Activated CD8-positive, alpha-beta memory T cell treated with anti-CD3 and anti-CD28 coated beads, Interleukin-2, amount 50 U/mL, for 24 hours (primary cell): ENCODE results near the gene PIK3CB.
"Not testable (repeated sequence)": the region's sequence is repeated elsewhere in the genome, so short reads cannot be mapped to it uniquely, and the experiment has no call there.

ENCODE experiments used
- DNase-seq: peaks from one replicate; pipeline ENCODE4 v3.0.0-alpha.2; 2020; ENCODE audit errors: extremely low read depth

PIK3CB gene

DNA sequence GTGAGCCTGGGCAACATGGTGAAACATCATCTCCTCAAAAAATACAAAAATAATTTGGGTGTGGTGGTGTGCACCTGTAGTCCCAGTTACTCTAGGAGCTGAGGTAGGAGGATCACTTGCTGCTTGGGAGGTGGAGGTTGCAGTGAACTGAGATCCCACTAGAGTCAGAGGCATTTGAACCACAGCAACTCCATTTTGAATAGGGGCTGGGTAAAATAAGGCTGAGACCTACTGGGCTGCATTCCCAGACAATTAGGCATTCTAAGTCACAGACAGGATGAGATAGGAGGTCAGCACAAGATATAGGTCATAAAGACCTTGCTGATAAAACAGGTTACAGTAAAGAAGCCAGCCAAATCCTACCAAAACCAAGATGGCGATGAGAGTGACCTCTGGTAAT lies 12.1 kb upstream of the PIK3CB start:
- DNase-seq = not testable (repeated sequence)

DNA sequence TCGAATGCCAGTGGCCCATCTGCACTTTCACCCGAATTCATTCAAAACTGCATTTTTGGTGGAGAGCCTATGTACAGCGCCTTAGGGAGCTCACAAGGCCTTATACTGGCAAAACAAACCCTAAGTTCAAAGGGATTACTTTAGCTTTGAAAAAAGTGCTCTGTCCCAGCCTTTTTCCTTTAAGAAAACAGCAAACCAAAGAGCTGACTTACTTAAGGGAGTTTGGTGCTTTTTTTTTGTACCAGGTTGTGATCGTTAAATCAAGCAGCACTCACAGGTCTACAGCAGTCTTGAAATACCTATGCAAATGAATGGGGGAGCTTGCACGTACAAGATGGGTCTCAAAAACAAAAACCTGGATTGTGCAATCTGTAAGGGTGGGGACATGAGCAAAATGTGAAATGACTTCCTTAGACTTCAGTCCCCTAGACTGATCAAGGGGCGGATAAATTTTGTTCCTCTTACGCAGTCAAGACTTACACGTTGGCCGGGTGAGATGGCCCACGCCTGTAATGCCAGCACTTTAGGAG lies 11.6 kb upstream of the PIK3CB start:
- no peak for DNase-seq

DNA sequence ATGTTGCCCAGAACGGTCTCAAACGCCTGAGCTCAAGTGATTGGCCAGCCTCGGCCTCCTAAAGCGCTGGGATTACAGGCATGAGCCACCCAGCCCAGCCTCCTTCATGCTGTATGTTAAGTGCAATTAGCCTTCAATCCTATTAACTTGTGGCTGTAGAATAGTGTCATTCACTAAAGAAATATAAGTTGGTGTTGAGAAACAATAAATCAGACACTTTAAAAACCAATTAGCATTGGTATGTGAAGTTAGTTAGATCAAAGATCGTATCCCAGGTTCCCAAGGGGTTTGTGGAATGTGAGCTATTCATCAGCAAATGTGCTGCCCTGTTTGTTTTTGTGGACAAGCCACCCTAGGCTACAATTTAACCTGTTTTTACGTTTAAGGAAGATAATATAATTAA lies 11.0 kb upstream of the PIK3CB start:
- DNase-seq = no peak

DNA sequence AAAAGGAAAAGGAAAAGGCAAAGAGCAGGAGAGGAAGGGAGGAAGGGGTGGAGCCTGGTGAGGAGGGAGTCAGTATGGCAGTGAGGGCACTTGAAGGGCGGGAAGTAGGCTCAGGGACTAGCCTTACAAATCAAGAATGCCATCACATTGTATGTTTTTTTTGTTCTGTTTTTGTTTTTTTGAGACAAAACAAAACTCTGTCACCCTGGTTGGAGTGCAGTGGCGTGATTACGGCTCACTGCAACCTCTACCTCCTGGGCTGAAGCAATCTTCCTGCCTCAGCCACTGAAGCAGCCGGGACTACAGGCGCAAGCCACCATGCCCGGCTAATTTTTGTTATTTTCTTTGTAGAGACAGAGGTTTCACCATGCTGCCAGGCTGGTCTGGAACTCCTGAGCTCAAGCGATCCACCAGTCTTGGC lies 10.5 kb upstream of the PIK3CB start:
- no peak for DNase-seq

DNA sequence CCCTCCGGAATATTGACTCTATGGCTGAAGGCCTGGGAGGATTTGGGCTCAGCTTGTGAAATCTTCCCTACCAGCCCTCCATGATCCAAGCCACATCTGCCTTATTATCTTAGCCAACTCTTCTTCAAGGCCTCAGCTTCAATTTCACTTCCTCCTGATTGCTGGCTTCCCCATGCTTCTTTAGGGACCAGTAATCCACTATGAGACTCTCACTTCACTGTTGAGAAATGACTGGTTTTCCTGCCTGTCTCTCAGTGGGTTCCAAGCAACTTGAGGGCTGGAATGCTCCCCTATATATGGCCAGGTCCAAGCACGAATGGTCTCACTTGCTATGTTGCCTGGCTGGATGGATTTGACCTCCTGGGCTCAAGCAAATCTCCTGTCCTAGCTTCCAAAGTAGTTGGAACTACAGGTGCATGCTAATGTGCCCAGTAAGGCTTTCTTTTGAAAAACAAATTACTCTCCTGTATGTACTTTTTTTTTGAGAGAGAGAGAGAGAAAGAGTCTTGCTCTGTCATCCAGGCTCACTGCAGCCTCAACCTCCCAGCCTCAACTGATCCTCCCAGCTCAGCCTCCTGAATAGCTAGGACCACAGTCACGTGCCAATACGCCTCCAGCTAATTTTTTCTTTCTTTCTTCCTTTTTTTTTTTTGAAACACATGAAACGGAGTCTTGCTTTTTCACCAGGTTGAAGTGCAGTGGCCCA lies 7.9 kb upstream of the PIK3CB start:
- DNase-seq = no peak

GRCh38 chr3:138838385-138838784 lies 3.7 kb upstream of the PIK3CB start:
- not testable (repeated sequence) for DNase-seq

DNA sequence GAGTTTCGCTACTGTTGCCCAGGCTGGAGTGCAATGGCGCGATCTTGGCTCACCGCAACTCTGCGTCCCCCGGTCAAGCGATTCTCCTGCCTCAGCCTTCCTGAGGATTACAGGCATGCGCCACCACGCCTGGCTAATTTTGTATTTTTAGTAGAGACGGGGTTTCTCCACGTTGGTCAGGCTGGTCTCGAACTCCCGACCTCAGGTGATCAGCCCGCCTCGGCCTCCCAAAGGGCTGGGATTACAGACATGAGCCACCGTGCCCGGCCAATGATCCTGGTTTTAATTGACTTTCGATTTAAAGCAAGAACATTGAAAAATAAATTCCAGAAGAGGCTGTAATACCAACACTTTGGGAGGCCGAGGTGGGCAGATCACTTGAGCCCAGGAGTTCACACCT lies 1.1 kb upstream of the PIK3CB start:
- DNase-seq = not testable (repeated sequence)

GRCh38 chr3:138835397-138835757 lies 649 bp upstream of the PIK3CB start:
- DNase-seq = no peak

DNA sequence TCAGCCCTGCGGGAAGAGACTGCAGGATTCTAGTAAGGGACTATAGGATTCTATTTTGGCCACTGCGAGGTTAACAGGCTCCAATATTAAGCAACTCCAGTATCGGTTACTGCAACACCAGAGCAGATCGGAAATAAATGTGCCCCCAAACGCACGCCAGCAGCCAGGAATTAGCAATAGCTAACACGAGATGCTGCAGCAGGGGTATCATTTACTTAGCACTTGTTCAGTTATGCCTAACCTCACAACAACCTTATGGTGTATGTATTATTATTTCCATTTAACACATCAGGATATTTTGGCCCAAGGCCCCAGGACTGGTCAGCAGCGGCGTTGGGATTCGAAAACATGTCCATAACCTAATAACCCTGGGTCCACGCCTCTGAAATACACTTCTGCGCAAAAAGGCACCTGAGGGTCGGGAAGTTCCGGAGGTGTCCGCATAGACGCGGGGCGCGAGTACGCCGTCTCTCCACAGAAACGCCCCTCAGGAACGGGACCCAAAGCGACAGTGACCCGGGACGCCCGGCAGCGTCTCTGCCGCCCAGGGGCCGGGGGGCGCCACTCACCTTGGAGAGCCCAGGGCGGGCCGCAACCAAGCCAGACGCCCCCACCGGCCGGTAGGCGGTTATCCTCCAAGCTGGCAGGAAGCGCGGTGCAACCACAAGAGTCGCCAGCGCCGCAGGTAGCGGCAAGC lies 681 bp downstream of the PIK3CB start:
- no peak for DNase-seq

GRCh38 chr3:138832473-138833057 lies 2.2 kb downstream of the PIK3CB start:
- DNase-seq = not testable (repeated sequence)

DNA sequence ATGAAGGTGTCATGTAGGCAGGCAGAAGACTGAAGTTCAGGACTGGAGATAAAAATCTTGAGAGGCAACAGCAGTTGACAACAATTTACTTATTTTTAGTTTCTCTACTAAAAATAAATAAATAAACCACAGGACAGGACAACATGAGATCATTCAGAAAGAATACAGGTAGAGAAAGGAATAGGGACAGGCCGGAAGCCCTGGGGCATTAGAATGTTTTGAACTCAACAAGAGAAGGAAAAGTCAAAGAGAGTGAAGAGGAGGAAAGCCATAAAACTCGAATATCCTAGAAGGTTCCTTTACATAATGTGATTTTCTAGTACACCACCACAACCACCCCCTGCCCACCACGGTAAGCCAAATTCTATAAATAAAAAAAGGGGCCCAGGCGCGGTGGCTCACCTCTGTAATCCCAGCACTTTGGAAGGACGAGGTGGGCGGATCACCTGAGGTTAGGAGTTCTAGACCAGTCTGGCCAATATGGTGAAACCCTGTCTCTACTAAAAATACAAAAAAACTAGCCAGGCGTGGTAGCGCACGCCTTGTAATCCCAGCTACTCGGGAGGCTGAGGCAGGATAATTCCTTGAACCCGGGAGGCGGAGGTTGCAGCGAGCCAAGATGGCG lies 4.7 kb downstream of the PIK3CB start:
- DNase-seq = no peak

DNA sequence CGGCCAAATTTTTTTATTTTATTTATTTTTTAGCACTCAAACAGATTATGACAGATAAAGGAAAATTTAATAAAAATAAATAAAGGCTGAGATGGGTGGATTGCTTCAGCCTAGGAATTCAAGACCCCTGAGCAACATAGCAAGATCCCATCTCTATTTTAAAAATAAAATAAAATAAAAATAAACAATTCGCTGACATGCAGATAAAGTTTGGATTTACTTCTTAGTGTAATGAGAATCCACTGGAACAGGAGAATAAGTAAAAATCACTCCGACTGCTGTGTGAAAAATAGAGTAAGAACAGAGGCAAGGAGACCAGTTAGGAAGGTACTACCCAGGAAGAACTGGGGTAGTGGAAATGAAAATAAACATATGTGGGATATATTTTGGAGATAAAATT lies 5.6 kb downstream of the PIK3CB start:
- DNase-seq = no peak

DNA sequence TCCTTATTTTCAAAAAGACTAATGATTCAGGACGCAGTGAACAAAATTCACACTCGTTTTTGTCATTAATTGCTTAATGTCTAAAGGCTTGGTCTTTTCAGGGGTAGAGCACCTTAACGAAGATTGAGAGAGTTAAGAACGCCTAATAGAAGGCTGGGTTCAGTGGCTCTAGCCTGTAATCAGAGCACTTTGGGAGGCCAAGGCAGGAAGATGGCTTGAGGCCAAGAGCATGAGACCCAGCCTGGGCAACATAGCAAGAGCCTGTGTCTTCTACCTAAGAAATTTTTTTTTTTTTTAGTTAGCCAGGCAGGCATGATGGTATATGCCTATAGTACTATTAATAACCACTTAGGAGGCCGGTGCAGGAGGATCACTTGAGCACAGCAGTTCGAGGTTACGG lies 7.5 kb downstream of the PIK3CB start:
- no peak for DNase-seq

DNA sequence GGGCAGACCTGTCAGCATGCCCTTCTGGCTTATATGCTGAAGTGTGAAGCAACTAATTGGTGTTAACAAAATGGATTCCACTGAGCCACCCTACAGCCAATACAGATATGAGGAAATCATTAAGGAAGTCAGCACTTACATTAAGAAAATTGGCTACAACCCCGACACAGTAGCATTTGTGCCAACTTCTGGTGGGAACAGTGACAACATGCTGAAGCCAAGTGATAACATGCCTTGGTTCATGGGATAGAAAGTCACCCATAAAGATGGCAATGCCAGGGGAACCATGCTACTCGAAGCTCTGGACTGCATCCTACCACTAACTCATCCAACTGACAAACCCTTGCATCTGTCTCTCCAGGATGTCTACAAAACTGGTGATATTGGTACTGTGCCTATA lies 9.4 kb downstream of the PIK3CB start:
- no peak for DNase-seq

- no peak for DNase-seq
Observed at GRCh38 chr3:138824114-138824506, 10.6 kb downstream of the PIK3CB start.

- not testable (repeated sequence) for DNase-seq
Observed at GRCh38 chr3:138820379-138820778, 14.3 kb downstream of the PIK3CB start.

DNA sequence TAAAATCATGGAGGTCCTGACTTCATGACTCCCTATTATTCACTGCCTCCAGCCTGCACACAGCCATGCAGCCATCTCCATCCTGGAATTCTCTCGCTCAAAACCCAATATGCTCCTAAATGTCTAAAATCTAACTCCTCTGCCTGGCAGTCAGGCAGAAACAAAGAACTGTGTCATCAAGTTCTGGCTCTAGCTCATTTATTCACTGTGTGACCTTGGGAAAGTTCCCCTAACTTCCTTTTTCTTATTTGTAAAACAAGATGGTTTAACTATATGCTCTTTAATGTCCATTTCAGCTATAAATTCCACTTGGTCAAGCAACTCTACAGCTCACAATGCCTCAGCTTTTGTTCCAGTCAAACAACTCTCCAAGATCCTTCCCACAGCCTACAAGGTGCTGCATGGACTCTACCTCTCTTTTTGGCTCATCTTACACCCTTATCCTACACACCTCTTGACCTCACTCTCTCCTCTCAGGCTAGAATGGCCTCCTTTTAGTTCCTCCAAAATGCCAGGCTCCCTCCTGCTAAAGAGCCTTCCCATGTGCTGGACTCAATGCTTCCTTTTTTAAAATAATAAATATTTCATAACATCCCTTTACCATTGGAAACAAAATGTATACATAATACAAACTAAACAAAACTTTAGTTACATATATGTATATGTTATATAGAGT lies 16.4 kb downstream of the PIK3CB start:
- no peak for DNase-seq

DNA sequence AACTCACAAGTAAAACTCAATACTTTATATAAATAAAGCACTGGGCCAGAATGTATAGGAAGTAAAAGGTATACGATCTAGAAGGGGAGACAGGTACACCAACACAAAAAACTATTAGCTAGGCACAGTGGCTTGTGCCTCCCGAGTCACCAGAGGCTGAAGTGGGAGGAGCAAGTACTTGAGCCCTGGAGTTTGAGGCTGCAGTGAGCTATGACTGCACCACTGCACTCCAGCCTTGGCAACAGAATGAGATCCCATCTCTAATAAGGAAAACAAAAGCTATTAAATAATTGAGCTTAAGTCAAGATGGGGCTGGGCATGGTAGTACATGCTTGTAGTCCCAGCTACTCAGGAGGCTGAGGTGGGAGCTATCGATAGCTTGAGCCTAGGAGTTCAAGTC lies 17.0 kb downstream of the PIK3CB start:
- no peak for DNase-seq

DNA sequence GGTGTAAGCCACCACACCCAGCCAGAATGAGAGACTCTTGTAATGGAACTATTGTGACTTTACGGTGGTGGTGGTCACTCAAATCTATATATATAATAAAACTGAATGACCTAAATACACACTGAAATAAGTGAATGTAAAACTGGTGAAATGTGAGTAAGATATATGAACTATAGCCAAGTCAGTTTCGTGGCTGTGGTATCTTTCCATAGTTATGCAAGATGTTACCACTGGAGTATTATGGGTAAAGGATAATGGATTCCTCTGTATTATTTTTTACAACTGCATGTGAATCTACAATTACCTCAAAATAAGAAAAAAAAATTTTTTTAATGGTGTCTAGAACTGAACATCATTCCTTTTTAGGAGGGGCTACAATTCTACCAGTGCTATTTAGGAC lies 21.9 kb downstream of the PIK3CB start:
- no peak for DNase-seq

DNA sequence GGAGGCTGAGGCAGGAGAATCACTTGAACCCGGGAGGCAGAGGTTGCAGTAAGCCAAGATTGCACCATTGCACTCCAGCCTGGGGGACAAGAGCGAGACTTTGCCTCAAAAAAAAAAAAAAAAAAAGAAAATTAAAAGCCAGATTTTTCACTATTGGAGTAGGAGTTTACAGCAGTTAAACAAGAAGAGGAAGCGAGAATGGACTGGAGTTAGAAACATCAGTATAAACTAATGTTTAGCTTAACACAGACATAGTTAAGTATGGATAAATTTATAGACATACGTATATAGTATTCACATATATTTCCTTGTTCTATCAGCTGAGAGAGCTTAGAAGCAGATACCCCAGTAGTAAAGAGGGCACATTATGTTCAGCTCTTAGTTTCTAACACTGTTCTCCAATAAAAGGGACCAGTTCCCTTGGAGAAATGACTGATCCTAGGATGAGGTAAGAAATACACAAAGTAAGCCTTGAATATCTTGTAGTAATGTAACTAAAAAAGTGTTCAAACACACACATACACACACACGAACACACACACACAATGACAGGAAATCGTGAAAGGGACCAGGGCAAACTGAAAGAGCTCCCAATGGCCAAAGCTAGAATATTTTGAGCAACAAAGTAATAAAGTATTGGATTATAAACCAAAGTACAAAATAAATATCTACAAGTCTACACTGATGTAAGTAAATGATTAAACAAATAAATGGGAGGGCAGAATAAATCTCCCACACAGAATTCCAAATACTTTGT lies 25.1 kb downstream of the PIK3CB start:
- no peak for DNase-seq

DNA sequence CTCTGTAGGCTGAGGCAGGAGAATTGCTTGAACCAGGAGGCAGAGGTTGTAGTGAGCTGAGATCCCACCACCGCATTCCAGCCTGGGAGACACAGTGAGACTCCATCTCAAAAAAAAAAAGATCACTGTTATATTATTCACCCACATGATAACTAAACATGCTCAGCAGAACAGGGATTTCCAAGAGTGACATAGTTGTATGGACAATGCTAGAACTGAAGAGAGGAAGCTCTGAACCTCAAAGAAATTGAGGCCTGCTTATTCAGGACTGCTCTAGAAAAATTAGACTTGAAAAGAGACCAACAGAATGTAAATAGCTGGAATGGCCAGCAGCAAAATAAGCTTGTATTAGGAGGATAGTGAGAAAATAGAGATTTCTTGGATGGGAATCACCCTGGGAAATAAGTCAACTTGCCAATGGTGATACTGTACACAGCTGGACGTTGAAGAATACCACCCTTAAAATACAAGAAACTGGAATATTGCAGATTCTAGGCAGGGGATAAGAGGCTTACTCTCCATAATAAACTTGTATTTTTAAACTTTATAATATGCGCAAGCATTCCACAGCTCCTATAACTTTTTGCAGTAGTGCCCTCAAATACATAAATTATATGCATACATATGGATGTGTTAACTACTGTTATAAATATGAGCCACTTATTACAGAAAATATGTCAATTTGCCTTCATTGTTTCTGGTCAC lies 28.2 kb downstream of the PIK3CB start:
- no peak for DNase-seq
